Esophagus squamous epithelium (tissue), 4 donors: ENCODE measurements around the gene LRRC8E.

Source experiments
- CTCF ChIP-seq, 6 experiments: fragments of 450-650 bp in 4 of 6; fragments of 200-600 bp in 2 of 6; sonication (generic) in 2 of 6; IDR thresholded peaks; one replicate each; pipeline ENCODE4 v1.5.1; 2016 to 2019; ENCODE audit warnings: antibody characterized with exemption in 6 of 6, mild to moderate bottlenecking in 4 of 6, moderate library complexity in 4 of 6
- POLR2A ChIP-seq, 4 donors: fragments of 450-650 bp; IDR thresholded peaks; one replicate each; pipeline ENCODE4 v1.6.1; 2017; ENCODE audit warnings: antibody characterized with exemption in 4 of 4, mild to moderate bottlenecking in 4 of 4, moderate library complexity in 3 of 4

- TF ChIP-seq CTCF (IDR thresholded peaks at IDR 0.05): no peak
- no peak for TF ChIP-seq POLR2A (IDR thresholded peaks at IDR 0.05)
These were observed 34.6 kb upstream of the LRRC8E start for GRCh38 chr19:7853770-7854128.
